Measurements from ENCODE around the gene LRRC43. TPM values are rescaled to one million over a fixed set of nuclear protein-coding genes. Genes with fewer than 3 reads are reported as not detected.

Gene LRRC43, protein sequence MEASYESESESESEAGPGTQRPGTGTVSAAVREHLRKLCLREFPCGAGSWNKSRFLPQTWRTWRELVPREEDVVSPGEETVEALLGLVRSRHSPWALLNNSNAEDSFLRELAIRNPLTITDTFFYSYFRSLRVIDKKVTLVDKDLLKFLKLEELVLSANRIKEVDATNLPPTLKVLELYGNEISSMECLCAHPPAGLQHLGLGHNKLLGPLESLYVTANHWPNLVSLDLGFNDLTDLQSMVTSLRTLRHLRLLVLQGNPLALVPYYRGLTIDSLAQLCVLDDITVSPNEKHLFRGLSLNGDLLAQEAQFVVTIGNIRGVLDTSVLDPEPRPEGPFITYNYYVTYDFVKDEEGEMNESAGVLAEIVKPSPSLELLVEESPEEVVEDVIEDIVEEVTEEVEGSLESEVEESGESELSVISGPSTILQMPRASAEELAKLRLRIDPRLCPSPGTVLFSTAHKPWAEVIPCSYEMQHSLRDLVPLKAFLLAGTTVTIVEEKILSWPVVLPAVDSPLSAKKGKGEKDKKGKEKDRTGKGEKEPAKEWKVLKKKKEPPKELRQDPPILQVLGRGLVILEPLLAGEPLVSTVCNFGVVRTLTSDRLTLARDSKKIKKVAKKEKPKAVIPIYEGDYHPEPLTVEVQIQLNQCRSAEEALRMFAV
- not detected for total RNA-seq (2021; fragmentation: NEBNext Ultra II Directional; extraction: Animal tissue kit (Norgen Biotek cat#: 25700))
- long read RNA-seq = 0 reads

GRCh38 chr12:122182887-122183587 is at the start of gene LRRC43:
LRRC43 (plus strand) TSS chr12:122183123; CDS start chr12:122183145, 22 bp downstream.
- DNase-seq = no peak
- Mint-ChIP-seq H3K4me1 (ENCODE audit: low read depth) (peaks cover 13% of the 10 kb centered on the region), H3K27me3 (ENCODE audit: insufficient read depth) (peaks cover 6% of the 10 kb centered on the region; the same call in 1 of the 2 replicates), H3K9me3 (no peaks in the 10 kb centered on the region), H3K36me3 (ENCODE audit: low read depth) (no peaks in the 10 kb centered on the region), H3K4me3 (peak within 1 kb of the TSS; percentile 56), H3K27ac (no peak within 1 kb of the TSS)
- TF ChIP-seq, protein P1, sequence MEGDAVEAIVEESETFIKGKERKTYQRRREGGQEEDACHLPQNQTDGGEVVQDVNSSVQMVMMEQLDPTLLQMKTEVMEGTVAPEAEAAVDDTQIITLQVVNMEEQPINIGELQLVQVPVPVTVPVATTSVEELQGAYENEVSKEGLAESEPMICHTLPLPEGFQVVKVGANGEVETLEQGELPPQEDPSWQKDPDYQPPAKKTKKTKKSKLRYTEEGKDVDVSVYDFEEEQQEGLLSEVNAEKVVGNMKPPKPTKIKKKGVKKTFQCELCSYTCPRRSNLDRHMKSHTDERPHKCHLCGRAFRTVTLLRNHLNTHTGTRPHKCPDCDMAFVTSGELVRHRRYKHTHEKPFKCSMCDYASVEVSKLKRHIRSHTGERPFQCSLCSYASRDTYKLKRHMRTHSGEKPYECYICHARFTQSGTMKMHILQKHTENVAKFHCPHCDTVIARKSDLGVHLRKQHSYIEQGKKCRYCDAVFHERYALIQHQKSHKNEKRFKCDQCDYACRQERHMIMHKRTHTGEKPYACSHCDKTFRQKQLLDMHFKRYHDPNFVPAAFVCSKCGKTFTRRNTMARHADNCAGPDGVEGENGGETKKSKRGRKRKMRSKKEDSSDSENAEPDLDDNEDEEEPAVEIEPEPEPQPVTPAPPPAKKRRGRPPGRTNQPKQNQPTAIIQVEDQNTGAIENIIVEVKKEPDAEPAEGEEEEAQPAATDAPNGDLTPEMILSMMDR (IDR thresholded peaks at IDR 0.05) = no peak

GRCh38 chr12:122133192-122133950 is 49.6 kb upstream of the LRRC43 start:
- TF ChIP-seq, protein P1 (IDR thresholded peaks at IDR 0.05) = no peak
- Mint-ChIP-seq H3K4me1 (ENCODE audit: low read depth) (no peaks in the 10 kb centered on the region), H3K4me3 (no peak overlapping the region), H3K27me3 (ENCODE audit: insufficient read depth) (no peaks in the 10 kb centered on the region; the same call in none of the 2 replicates), H3K27ac (no peak overlapping the region), H3K9me3 (no peaks in the 10 kb centered on the region), H3K36me3 (ENCODE audit: low read depth) (no peaks in the 10 kb centered on the region; the same call in 1 of the 2 replicates)
- DNase-seq = no peak

DNA sequence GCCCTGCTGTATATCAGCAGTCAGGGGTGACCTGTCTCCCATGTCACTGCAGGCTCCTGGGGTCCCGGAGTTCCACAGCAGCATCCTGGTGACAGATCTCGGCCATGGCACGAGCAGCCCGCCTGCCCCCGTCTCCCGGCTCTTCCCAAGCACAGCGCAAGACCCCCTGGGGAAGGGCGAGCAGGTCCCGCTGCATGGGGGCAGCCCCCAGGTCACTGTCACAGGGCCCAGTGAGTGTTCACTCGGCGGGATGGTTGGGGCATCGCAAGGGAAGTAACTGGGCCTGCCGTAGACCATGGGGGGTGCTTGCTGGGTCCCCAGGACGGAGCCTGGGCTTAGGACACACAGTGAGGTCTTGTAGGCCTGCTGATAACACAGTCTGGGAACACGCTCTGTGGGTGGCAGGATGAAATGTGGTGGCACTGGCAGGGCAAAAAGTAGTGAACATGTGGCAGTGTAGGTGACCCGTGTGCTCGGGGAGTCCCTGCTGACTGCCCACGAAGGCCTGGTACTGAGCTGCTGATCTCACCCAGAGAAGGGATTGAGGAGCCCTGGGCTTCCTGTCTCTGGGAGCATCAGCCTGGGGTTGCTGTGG is 47.4 kb upstream of the LRRC43 start:
- H3K9me3 Mint-ChIP-seq = no peaks in the 10 kb centered on the region
- TF ChIP-seq, protein P1 (IDR thresholded peaks at IDR 0.05) = no peak
- H3K4me1 Mint-ChIP-seq (ENCODE audit: low read depth) = no peaks in the 10 kb centered on the region
- no peak for DNase-seq
- peaks cover 4% of the 10 kb centered on the region for H3K36me3 Mint-ChIP-seq (ENCODE audit: low read depth)
- H3K27ac Mint-ChIP-seq = no peak overlapping the region
- H3K4me3 Mint-ChIP-seq = no peak overlapping the region
- no peaks in the 10 kb centered on the region; the same call in none of the 2 replicates for H3K27me3 Mint-ChIP-seq (ENCODE audit: insufficient read depth)

DNA sequence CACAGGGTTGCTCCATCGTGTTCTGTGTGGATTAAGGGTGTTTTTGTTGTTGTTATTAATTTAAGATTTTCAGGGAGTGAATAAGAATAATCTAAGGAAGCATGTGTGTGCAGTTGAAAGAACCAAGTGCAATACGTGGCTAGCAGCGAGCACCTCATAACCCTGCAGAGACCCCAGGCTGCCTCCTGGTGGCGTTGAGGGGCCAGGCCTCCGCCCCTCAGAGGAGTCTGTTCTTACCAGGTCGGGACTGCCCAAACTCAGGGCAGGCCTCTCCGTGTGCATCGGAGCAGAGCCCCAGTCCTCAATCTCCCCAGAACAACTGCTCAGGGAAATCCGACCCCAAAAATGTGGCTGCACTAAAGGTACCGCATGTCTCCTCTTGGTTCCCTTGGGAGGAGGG is 45.7 kb upstream of the LRRC43 start:
- H3K4me3 Mint-ChIP-seq = no peak overlapping the region
- H3K27me3 Mint-ChIP-seq (ENCODE audit: insufficient read depth) = peaks cover 1% of the 10 kb centered on the region
- no peak for DNase-seq
- H3K36me3 Mint-ChIP-seq (ENCODE audit: low read depth) = peaks cover 4% of the 10 kb centered on the region
- no peaks in the 10 kb centered on the region for H3K9me3 Mint-ChIP-seq
- H3K4me1 Mint-ChIP-seq (ENCODE audit: low read depth) = no peaks in the 10 kb centered on the region
- no peak overlapping the region for H3K27ac Mint-ChIP-seq
- TF ChIP-seq, protein P1 (IDR thresholded peaks at IDR 0.05) = peak; percentile 13; the same call in 1 of the 2 replicates

Measured in HFFc6 (cell line).